NCI-H2081 (cell line): ENCODE data around the gene GPATCH1.

Experiments used
- DNase-seq, 2 experiments: peaks; one replicate each; lab custom pipeline; 2025; lab: John Stamatoyannopoulos, UW

Gene GPATCH1

GRCh38 chr19:33063753-33064457 lies 17.1 kb upstream of the GPATCH1 start:
- DNase-seq, result peak in 1 of 2 experiments; percentile 42

DNA sequence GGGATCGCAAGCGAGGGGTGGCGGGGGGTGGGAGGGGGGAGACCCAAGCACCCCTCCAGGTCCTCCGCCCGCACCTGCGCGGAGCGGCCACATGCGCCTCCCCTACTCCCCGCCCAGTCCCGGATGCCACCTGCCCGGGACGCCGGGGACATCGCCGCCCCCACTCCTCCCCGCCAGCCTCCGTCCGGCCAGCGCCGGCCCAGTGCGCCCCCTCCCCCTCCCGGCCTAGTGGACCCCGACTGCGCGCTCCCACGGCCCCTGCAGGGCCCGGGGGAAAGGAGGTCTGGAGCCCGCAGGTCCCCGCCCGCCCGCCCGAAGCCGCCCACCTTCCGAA lies 16.6 kb upstream of the GPATCH1 start:
- peak; percentile 57 to 60 for DNase-seq

DNA sequence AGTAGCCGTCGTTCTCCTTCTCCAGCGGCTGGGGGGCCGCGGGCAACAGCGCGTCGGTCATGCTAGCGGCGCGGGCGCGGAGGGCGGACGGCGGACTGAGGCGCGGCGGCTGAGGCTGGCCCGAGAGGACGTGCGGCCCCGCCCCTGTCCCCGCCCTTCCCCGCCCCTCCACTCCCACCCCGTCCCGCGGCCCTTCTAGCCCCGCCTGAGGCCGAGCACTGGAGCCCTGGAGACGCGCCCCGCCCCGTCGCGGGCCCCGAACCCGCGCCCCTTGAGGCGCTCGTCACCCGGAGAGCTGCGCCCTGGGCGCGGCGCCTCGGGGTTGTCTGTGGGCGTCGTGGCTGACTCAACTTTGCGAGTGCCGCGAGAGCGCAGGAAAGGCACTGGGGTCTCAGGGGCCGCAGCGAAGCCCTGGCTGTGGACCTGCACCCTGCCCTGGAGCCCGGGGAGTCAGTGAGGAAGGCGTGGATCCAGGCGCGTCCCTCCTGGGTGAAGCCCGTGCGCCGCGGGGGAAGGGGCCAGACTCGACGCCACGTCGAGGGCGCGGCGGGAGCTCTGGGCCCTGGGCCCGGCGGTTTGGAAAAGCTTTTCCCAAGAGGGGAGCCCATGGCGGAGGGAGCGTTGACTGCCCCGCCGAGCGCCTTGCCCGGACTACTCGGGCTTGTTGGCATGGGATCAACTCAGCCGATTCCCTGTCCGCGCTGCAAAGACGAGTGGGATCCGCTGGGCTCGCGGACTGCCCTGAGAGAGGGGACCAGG lies 16.0 kb upstream of the GPATCH1 start, which contains the start of gene RHPN2:
Gene RHPN2 (minus strand): TSS at position 97 of the 759 bp plus-strand sequence. CDS start 36 bp downstream, at position 61.
- DNase-seq, result peak; percentile 57 to 63

DNA sequence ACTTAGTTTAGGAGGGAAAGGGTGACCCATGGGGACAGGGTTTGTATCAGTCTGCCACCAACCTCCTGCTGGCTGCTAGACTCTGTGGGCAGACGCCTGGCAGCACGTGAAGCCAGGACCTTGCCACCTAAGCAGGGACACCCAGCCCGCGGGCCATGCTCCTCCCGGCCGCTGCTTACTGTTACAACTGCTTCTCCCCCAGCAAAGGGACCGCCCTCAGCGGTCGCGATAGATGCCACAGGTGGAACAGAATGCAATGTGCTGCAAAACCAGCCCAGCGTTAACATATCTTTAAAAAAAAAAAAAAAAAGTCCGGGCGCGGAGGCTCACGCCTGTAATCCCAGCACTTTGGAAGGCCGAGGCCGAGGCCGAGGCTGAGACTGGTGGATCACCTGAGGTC lies 14.4 kb upstream of the GPATCH1 start:
- no peak for DNase-seq

- DNase-seq, result no peak
Observed at GRCh38 chr19:33067121-33067520, 13.9 kb upstream of the GPATCH1 start.

DNA sequence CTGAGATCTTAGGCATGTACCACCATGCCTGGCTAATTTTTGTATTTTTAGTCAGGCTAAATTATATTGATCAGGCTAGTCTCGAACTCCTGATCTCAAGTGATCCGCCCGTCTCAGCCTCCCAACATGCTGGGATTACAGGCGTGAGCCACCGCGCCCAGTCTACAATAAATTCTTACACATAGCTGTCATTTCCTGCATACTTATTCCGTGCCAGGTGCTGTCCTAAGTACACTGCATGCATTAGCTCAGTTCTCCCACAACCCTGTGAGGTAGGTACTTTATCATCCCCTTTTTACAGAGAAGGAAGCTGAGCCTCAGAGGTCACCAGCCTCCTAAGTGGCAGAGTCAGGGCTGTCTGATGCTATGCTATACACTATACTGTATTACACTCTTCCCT lies 9.1 kb upstream of the GPATCH1 start:
- DNase-seq, result no peak

- no peak for DNase-seq
Observed at GRCh38 chr19:33075519-33075918, 5.5 kb upstream of the GPATCH1 start.

- DNase-seq, result no peak
Observed at GRCh38 chr19:33085570-33086128, 4.7 kb downstream of the GPATCH1 start.

DNA sequence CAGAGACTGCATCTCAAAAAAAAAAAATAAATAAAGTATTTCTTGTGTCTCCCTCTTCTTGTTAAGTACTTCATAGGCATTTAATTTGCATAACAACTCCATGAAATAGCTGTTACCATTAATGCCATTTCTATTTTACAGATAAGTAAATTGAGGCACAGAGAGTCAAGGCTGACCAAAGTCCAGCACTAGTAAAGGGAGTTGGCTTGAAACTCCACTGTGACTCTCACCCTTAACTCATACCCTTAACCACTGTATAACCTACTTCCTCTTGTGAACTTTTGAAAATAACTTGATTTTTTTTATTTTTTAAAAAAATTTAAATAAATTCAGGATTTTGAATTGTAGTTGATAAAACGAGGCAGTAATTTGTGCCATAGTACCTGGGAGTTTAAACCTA lies 6.0 kb downstream of the GPATCH1 start:
- DNase-seq, result no peak

DNA sequence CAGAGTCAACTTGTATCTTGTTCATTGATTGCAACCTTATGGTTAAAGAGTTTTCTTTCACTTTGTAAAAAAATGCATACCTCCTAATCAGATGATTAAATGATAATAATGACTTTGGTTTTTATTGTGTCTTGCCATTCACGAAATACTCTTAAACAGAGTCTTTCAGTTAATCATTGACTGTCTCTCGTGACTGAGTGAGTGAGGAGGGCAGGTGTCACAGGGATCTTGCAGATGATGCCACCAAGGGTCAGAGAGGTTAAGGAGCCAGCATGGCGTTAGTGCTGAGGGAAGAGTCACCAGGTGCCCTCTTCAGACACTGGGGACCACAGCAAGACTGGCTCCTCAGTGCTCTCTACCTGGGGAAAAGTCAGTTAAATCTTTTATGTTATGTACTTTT lies 8.0 kb downstream of the GPATCH1 start:
- no peak for DNase-seq

GRCh38 chr19:33090179-33090578 lies 9.2 kb downstream of the GPATCH1 start:
- no peak for DNase-seq

- DNase-seq, result no peak
Observed at GRCh38 chr19:33093420-33094210, 12.6 kb downstream of the GPATCH1 start.

DNA sequence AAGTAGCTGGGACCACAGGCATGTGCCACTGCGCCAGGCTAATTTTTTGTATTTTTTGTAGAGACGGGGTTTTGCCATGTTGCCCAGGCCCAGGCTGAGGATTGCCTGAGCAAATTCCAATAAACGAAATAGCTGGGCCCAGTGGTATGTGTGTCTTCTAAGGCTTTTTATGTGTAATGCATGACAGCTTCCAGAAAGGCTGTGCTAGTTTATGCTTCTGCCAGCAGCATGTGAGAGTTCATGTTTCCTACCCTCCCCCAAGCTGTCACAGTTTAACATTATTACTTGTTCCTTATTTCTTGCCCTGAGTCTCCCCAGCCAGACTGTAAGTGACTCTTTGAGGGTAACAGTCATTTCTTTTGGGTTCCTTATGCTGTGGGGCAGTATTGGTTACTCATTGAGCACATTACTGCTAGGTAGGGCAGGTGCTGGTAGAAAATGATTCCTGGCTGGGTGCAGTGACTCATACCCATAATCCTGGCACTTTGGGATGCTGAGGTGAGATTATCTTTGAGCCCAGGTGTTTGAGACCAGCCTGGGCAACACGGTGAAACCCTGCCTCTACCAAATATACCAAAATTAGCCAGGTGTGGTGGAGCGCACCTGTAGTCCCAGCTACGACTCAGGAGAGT lies 13.6 kb downstream of the GPATCH1 start:
- DNase-seq, result no peak

GRCh38 chr19:33096005-33096404 lies 15.0 kb downstream of the GPATCH1 start:
- no peak for DNase-seq

- DNase-seq, result no peak
Observed at GRCh38 chr19:33098055-33098534, 17.1 kb downstream of the GPATCH1 start.

GRCh38 chr19:33100894-33101644 lies 20.1 kb downstream of the GPATCH1 start:
- DNase-seq, result no peak

GRCh38 chr19:33102893-33103292 lies 21.9 kb downstream of the GPATCH1 start:
- DNase-seq, result no peak

- DNase-seq, result no peak
Observed at GRCh38 chr19:33108161-33108560, 27.2 kb downstream of the GPATCH1 start.

GRCh38 chr19:33110137-33110910 lies 29.3 kb downstream of the GPATCH1 start:
- DNase-seq, result no peak

GRCh38 chr19:33111587-33111986 lies 30.6 kb downstream of the GPATCH1 start:
- no peak for DNase-seq
